SK-N-SH treated with all-trans-retinoic acid at 6 μM for 48 hours (cell line): ENCODE data around the gene RRP15.

Experiments
- ARNTL ChIP-seq: fragments of 450-650 bp; formaldehyde crosslinking; IDR thresholded peaks from 2 replicates; pipeline ENCODE4 v1.5.0; 2020; ENCODE audit warnings: low read depth, mild to moderate bottlenecking, moderate library complexity, borderline replicate concordance
- BACH2 ChIP-seq: fragments of 250-450 bp; sonication (Bioruptor Pico); IDR thresholded peaks from 2 replicates; pipeline ENCODE4 v1.9.0; 2021; ENCODE audit warnings: mild to moderate bottlenecking, borderline replicate concordance
- CREB5 ChIP-seq: fragments of 250-450 bp; sonication (Bioruptor Pico); IDR thresholded peaks from 2 replicates; pipeline ENCODE4 v1.5.1; 2020; ENCODE audit warnings: low read depth, mild to moderate bottlenecking, moderate library complexity
- ESRRG ChIP-seq: fragments of 250-450 bp; sonication (Bioruptor Pico); IDR thresholded peaks from 2 replicates; pipeline ENCODE4 v1.6.1; 2021; ENCODE audit warnings: mild to moderate bottlenecking
- ISL1 ChIP-seq: fragments of 250-450 bp; sonication (Bioruptor Pico); IDR thresholded peaks from 2 replicates; pipeline ENCODE4 v2.1.2; 2022; ENCODE audit warnings: mild to moderate bottlenecking, moderate library complexity
- POU6F1 ChIP-seq: fragments of 250-450 bp; sonication (Bioruptor Pico); IDR thresholded peaks from 2 replicates; pipeline ENCODE4 v1.8.0; 2021; ENCODE audit warnings: low read depth, mild to moderate bottlenecking, moderate library complexity, borderline replicate concordance
- PPARA ChIP-seq: fragments of 250-450 bp; sonication (Bioruptor Pico); IDR thresholded peaks from 2 replicates; pipeline ENCODE4 v1.5.0; 2020; ENCODE audit warnings: mild to moderate bottlenecking, borderline replicate concordance
- RARB ChIP-seq: fragments of 250-450 bp; sonication (Bioruptor Pico); IDR thresholded peaks from 2 replicates; pipeline ENCODE4 v1.8.0; 2021; ENCODE audit warnings: mild to moderate bottlenecking, moderate library complexity
- SNAI2 ChIP-seq: fragments of 250-450 bp; sonication (Bioruptor Pico); IDR thresholded peaks from 2 replicates; pipeline ENCODE4 v1.5.0; 2020; ENCODE audit warnings: mild to moderate bottlenecking, moderate library complexity
- TSHZ2 ChIP-seq: fragments of 250-450 bp; sonication (Bioruptor Pico); IDR thresholded peaks from 2 replicates; pipeline ENCODE4 v1.5.0; 2020; ENCODE audit warnings: mild to moderate bottlenecking, moderate library complexity
- TF ChIP-seq, protein P1 (sequence below): fragments of 250-450 bp; sonication (Bioruptor Pico); IDR thresholded peaks from 2 replicates; pipeline ENCODE4 v1.8.0; 2020; ENCODE audit warnings: mild to moderate bottlenecking, moderate library complexity, borderline replicate concordance
- TF ChIP-seq, protein P2 (sequence below): fragments of 250-450 bp; sonication (Bioruptor Pico); IDR thresholded peaks from 2 replicates; pipeline ENCODE4 v1.5.1; 2021; ENCODE audit warnings: mild to moderate bottlenecking, moderate library complexity

DNA sequence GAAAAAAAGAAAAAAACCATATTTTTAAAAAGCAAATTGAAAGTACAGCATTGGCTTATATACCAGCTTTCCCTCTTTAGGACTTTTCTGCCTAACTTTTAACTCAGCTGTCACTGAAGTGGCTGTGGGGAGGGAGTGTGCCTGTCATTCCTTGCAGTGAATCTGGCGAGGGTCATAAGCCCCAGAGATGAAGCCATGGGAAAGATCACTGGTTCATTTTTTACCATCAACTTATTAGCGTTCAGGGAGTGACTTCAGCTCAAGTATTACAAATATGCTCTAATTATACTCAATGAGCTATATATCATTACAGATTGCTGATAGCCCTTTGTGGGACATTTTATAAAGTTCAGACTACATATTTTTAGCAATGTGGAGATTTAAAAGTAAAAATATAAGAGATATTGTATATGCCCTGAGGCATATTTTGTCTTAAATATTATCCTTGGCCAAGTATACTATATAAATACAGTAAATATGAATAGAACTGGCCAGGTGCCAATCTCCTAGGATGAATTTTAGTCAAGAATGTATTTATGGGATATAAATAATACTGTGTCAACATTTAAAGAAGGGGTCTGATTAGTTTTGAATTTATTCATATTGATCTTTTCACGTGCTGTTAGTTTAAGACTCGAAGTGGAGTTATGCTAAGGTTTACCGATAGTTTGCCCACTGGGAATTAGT lies 64.4 kb downstream of the RRP15 start:
- TF ChIP-seq CREB5 (CRISPR knock-in tag) (no peak), RARB (CRISPR knock-in tag) (no peak), POU6F1 (CRISPR knock-in tag) (no peak), ARNTL (CRISPR knock-in tag) (no peak), PPARA (CRISPR knock-in tag) (no peak), ESRRG (no peak), SNAI2 (CRISPR knock-in tag) (no peak), TSHZ2 (CRISPR knock-in tag) (no peak), BACH2 (CRISPR knock-in tag) (no peak), ISL1 (CRISPR knock-in tag) (peak; percentile 56; the same call in 1 of the 2 replicates)
- TF ChIP-seq, protein P1, sequence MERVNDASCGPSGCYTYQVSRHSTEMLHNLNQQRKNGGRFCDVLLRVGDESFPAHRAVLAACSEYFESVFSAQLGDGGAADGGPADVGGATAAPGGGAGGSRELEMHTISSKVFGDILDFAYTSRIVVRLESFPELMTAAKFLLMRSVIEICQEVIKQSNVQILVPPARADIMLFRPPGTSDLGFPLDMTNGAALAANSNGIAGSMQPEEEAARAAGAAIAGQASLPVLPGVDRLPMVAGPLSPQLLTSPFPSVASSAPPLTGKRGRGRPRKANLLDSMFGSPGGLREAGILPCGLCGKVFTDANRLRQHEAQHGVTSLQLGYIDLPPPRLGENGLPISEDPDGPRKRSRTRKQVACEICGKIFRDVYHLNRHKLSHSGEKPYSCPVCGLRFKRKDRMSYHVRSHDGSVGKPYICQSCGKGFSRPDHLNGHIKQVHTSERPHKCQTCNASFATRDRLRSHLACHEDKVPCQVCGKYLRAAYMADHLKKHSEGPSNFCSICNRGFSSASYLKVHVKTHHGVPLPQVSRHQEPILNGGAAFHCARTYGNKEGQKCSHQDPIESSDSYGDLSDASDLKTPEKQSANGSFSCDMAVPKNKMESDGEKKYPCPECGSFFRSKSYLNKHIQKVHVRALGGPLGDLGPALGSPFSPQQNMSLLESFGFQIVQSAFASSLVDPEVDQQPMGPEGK (CRISPR knock-in tag), result peak; percentile 7; the same call in 1 of the 2 replicates
- TF ChIP-seq, protein P2, sequence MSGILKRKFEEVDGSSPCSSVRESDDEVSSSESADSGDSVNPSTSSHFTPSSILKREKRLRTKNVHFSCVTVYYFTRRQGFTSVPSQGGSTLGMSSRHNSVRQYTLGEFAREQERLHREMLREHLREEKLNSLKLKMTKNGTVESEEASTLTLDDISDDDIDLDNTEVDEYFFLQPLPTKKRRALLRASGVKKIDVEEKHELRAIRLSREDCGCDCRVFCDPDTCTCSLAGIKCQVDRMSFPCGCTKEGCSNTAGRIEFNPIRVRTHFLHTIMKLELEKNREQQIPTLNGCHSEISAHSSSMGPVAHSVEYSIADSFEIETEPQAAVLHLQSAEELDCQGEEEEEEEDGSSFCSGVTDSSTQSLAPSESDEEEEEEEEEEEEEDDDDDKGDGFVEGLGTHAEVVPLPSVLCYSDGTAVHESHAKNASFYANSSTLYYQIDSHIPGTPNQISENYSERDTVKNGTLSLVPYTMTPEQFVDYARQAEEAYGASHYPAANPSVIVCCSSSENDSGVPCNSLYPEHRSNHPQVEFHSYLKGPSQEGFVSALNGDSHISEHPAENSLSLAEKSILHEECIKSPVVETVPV (CRISPR knock-in tag), result no peak
